Loucy (cell line): ENCODE measurements around the gene HTR5A.

Source experiments
- EZH2phosphoT487 ChIP-seq: fragments of 200-600 bp; IDR thresholded peaks from 2 replicates; pipeline ENCODE4 v1.6.1; 2018; ENCODE audit warnings: antibody characterized with exemption, mild to moderate bottlenecking, moderate library complexity, borderline replicate concordance
- TF ChIP-seq, protein P1 (sequence below): fragments of 200-600 bp; sonication (generic); conservative IDR thresholded peaks from 2 replicates; pipeline ENCODE4 v1.5.1; 2014; ENCODE audit warnings: mild to moderate bottlenecking, antibody characterized with exemption, low read length

DNA sequence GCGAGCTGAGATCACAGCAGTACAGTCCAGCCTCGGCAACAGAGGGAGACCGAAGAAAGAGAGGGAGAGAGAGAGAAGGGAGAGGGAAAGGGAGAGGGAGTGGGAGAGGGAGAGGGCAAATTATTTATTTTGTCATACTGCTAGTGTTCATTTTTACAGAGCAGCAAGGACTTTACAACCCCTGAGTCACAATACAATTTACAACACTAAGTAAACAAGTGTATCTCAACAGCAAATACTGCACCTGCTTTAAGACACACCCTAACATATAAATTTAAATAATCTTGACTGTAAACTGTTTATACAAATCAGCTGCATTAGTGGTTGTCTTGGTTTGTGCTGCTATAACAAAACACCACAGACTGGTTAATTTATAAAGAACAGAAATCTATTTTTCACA, 27.2 kb downstream of the HTR5A start:
- TF ChIP-seq, protein P1, sequence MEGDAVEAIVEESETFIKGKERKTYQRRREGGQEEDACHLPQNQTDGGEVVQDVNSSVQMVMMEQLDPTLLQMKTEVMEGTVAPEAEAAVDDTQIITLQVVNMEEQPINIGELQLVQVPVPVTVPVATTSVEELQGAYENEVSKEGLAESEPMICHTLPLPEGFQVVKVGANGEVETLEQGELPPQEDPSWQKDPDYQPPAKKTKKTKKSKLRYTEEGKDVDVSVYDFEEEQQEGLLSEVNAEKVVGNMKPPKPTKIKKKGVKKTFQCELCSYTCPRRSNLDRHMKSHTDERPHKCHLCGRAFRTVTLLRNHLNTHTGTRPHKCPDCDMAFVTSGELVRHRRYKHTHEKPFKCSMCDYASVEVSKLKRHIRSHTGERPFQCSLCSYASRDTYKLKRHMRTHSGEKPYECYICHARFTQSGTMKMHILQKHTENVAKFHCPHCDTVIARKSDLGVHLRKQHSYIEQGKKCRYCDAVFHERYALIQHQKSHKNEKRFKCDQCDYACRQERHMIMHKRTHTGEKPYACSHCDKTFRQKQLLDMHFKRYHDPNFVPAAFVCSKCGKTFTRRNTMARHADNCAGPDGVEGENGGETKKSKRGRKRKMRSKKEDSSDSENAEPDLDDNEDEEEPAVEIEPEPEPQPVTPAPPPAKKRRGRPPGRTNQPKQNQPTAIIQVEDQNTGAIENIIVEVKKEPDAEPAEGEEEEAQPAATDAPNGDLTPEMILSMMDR = no peak
- TF ChIP-seq EZH2phosphoT487 = no peak
